Neutrophil (primary cell): ENCODE results near the gene PRKG1.

Source experiments
- H3K27ac ChIP-seq: fragments of 200-600 bp; sonication (generic); 2 replicates; pipeline ENCODE4 v1.5.1; 2016; ENCODE audit warnings: mild to moderate bottlenecking, moderate library complexity
- H3K27me3 ChIP-seq: fragments of 200-600 bp; sonication (generic); 2 replicates; pipeline ENCODE4 v1.6.0; 2016; ENCODE audit warnings: mild to moderate bottlenecking
- H3K36me3 ChIP-seq: fragments of 200-600 bp; sonication (generic); 2 replicates; pipeline ENCODE4 v1.5.1; 2017
- H3K4me1 ChIP-seq, 2 experiments: fragments of 200-600 bp in 1 of 2; sonication (generic) in 1 of 2; 1 replicate in 1 of 2; 2 replicates in 1 of 2; pipeline versions ENCODE4 v1.5.1 to v1.6.1; 2013 to 2016; ENCODE audit warnings: low read depth in 1 of 2, low read length in 1 of 2, mild to moderate bottlenecking in 1 of 2, moderate library complexity in 1 of 2; ENCODE audit not compliant: control insufficient read depth in 1 of 2, insufficient read depth in 1 of 2
- H3K4me3 ChIP-seq, 2 experiments: fragments of 200-600 bp in 1 of 2; sonication (generic) in 1 of 2; 1 replicate in 1 of 2; 2 replicates in 1 of 2; pipeline ENCODE4 v1.5.1; 2013 to 2016; ENCODE audit warnings: low read depth in 1 of 2, low read length in 1 of 2, mild to moderate bottlenecking in 1 of 2, moderate library complexity in 1 of 2
- H3K9me3 ChIP-seq: fragments of 200-600 bp; sonication (generic); 2 replicates; pipeline ENCODE4 v1.5.1; 2016
- TF ChIP-seq, protein P1 (sequence below): fragments of 200-600 bp; sonication (generic); IDR thresholded peaks from 2 replicates; pipeline ENCODE4 v1.5.1; 2016; ENCODE audit warnings: antibody characterized with exemption

PRKG1 gene

DNA sequence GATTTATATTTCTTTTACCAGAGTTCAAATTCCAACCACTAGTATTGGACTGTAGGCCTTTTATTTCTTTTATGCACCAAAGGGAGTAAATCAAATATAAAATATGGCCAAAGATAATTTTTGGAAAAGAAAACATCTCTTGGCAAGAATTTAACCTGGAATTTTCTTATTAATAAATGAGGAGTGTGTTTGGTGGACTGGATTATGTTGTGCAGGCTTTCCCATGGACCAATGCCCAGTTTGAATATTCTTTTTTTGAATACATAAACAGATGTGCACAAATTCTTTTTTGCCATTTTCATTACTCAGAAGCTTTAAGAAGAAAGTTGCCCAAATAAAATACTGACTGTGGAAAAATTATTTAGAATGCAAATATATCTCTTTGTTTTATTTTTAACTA is 22.1 kb upstream of the PRKG1 start:
- TF ChIP-seq, protein P1, sequence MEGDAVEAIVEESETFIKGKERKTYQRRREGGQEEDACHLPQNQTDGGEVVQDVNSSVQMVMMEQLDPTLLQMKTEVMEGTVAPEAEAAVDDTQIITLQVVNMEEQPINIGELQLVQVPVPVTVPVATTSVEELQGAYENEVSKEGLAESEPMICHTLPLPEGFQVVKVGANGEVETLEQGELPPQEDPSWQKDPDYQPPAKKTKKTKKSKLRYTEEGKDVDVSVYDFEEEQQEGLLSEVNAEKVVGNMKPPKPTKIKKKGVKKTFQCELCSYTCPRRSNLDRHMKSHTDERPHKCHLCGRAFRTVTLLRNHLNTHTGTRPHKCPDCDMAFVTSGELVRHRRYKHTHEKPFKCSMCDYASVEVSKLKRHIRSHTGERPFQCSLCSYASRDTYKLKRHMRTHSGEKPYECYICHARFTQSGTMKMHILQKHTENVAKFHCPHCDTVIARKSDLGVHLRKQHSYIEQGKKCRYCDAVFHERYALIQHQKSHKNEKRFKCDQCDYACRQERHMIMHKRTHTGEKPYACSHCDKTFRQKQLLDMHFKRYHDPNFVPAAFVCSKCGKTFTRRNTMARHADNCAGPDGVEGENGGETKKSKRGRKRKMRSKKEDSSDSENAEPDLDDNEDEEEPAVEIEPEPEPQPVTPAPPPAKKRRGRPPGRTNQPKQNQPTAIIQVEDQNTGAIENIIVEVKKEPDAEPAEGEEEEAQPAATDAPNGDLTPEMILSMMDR, result no peak
- Histone ChIP-seq H3K27ac (no peak overlapping the region), H3K4me3 (no peak overlapping the region), H3K27me3 (no peaks in the 10 kb centered on the region), H3K36me3 (no peaks in the 10 kb centered on the region), H3K9me3 (no peaks in the 10 kb centered on the region), H3K4me1 (no peaks in the 10 kb centered on the region)

DNA sequence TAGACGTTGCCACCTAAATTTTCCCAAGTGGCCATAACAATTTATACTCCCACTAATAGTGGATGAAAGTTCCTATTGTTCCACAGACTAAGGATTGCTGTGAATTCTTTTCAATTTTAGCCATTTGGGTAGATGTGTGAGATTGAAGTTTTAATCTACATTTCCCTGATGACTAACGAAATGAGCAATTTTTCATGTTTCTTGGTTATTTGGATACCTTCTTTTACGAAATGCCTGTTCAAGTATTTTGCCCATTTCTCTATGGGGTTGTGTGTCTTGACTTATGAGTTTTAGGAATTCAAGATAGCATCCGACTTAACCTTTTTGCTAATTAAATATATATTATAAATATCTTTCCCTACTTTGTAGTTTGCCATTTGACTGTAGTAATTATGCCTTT is 16.4 kb upstream of the PRKG1 start:
- Histone ChIP-seq H3K27ac (no peak overlapping the region), H3K27me3 (no peaks in the 10 kb centered on the region), H3K36me3 (no peaks in the 10 kb centered on the region), H3K4me3 (no peak overlapping the region), H3K4me1 (no peaks in the 10 kb centered on the region), H3K9me3 (no peaks in the 10 kb centered on the region)
- TF ChIP-seq, protein P1, result no peak

DNA sequence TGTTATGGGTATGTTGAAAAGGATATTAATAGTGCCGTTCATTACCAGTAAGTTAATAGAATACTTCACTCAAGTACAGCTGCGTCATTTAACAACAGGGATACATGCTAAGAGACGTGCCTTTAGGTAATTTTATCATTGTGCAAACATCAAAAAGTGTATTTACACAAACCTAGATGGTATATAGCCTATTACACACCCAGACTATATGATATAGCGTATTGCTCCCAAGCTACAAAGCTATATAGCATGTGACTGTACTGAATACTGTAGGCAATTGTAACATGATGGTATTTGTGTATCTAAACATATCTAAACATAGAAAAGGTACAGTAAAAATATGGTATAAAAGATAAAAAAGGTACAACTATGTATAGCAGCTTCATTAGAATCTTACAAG is 11.1 kb upstream of the PRKG1 start:
- H3K27ac ChIP-seq, result no peak overlapping the region

DNA sequence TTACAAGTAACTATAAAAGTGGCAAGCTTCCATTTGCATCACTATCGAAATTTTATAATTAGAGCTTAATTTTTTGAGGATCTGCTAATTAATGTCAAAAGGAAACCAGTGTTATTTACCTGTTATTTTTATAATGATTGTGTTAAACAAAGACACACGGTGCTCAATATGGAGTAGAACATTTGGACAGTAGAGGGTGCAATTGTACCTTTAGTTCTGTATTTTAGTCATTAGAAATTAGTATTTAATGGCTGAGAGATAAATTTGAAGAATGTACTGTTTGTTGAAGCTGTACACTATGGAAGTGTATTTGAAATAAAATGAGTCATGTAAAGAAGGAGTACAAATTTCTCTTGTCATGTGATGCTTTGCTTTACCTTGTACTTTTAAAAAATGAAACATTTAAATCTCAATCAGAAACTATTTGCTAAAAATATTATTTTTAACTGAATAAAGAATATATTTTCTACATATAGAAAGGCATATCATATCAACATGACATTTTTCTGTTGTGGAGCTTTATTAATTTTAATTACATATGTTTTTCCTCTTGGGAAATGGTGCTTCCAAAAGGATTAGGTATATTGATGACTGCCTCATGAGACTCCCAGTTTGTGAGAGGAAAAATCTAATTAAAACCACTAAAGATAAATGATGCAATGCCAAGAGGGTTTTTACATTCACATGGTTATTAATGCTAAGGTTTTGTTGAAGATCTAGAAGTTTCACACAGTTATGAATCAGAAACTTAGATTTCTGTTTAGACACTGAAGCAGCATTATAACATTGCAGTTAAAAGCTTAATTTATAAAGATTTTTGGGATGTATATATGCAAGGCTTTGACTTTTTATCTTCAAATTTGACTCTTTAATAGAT is 10.4 kb upstream of the PRKG1 start:
- H3K4me1 ChIP-seq, result no peaks in the 10 kb centered on the region

More for the DNA sequence above, 11.1 kb upstream of the PRKG1 start:
- H3K27me3 ChIP-seq, result no peaks in the 10 kb centered on the region
- no peaks in the 10 kb centered on the region for H3K36me3 ChIP-seq
- TF ChIP-seq, protein P1, result no peak
- no peak overlapping the region for H3K4me3 ChIP-seq
- H3K9me3 ChIP-seq, result no peaks in the 10 kb centered on the region
- H3K4me1 ChIP-seq, result no peaks in the 10 kb centered on the region

DNA sequence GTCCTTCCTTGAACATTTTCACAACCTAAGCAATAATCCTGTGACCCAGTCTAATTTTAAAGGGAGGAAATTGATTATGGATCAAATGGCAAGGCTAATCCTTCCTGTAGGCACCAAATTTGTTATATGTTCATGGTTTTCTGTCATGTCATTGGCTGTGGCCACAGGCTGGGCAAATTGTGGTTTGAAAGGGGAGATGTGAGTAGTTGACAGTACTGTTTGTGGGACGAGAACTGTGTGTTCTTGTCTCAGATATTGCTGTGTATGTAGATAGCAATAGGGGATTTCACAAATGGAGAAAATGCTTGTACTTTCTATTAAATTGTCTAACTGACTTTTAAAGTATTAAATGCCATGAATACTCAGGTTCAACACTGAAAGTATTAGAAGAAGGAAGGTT is 8.1 kb upstream of the PRKG1 start:
- peaks cover 9% of the 10 kb centered on the region for H3K27me3 ChIP-seq
- H3K4me1 ChIP-seq, result no peaks in the 10 kb centered on the region
- H3K4me3 ChIP-seq, result no peak overlapping the region
- H3K27ac ChIP-seq, result no peak overlapping the region
- no peaks in the 10 kb centered on the region for H3K9me3 ChIP-seq
- no peaks in the 10 kb centered on the region for H3K36me3 ChIP-seq
- TF ChIP-seq, protein P1, result no peak

More for the DNA sequence above, 10.4 kb upstream of the PRKG1 start:
- no peaks in the 10 kb centered on the region for H3K36me3 ChIP-seq
- no peak overlapping the region for H3K4me3 ChIP-seq
- TF ChIP-seq, protein P1, result no peak
- no peaks in the 10 kb centered on the region for H3K9me3 ChIP-seq
- no peaks in the 10 kb centered on the region for H3K27me3 ChIP-seq
- no peak overlapping the region for H3K27ac ChIP-seq
